ENCODE measurements around the gene MEIS1. TPM values are rescaled to one million over a fixed set of nuclear protein-coding genes. Genes with fewer than 3 reads are reported as not detected.

MEIS1 gene
- total RNA-seq, 2 donors from 2014 or later: 1.8 to 2.3 TPM

GRCh38 chr2:66563473-66563872 lies 128.5 kb downstream of the MEIS1 start:
- H3K36me3 ChIP-seq (ENCODE audit: control insufficient read depth, insufficient read depth, low read length): no peaks in the 10 kb centered on the region
- no peak overlapping the region for H3K27ac Mint-ChIP-seq
- no peak overlapping the region for H3K9ac ChIP-seq (ENCODE audit: extremely low read depth, low read length, poor library complexity, severe bottlenecking)
- no peak overlapping the region for H3K4me3 Mint-ChIP-seq
- no peak overlapping the region for H3K4me3 ChIP-seq (ENCODE audit: low read length)
- peaks cover 1% of the 10 kb centered on the region for H3K27me3 Mint-ChIP-seq (ENCODE audit: insufficient read depth)
- no peaks in the 10 kb centered on the region for H3K27me3 ChIP-seq (ENCODE audit: control insufficient read depth, insufficient read depth, low read length, poor library complexity, severe bottlenecking)
- H3K36me3 Mint-ChIP-seq (ENCODE audit: low read depth): no peaks in the 10 kb centered on the region
- no peak for DNase-seq
- H3K27ac ChIP-seq (ENCODE audit: low read depth, low read length): no peak overlapping the region
- H3K9me3 Mint-ChIP-seq: no peaks in the 10 kb centered on the region
- H3K4me1 ChIP-seq (ENCODE audit: control insufficient read depth, insufficient read depth, low read length): peaks cover 3% of the 10 kb centered on the region
- H3K4me1 Mint-ChIP-seq: peaks cover 22% of the 10 kb centered on the region
- no peak for TF ChIP-seq CTCF (conservative IDR thresholded peaks at IDR 0.05)
- H3K9me3 ChIP-seq (ENCODE audit: control insufficient read depth, low read length): no peaks in the 10 kb centered on the region
- WGBS, 2 experiments (ENCODE audit: insufficient coverage in 1 of 2, insufficient read length in 1 of 2): 100% methylated on average over 1 of the region's 1 CpG; no CpG with 5 or more reads in 1 of the 2 experiments

DNA sequence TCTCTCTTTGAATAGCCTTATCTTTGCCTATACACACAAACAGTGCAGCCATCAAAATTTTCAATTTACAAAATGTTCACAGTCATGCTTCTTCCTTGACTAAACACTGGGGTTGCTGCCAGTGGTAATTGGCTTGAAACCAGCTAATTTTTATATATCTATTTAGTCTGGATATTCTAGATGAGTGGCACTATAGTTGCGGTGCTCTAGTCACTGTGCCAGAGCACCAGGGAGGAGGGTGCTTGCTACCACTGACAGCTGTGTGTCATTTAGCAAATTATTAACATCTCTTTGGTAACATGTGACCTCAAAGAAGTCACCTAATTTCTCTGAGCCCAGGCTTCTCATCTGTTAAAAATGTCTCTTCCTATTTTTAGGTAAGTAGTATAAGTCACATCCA lies 130.4 kb downstream of the MEIS1 start:
- Histone ChIP-seq H3K4me1 (ENCODE audit: control insufficient read depth, insufficient read depth, low read length) (peaks cover 3% of the 10 kb centered on the region), H3K27me3 (ENCODE audit: control insufficient read depth, insufficient read depth, low read length, poor library complexity, severe bottlenecking) (no peaks in the 10 kb centered on the region), H3K9ac (ENCODE audit: extremely low read depth, low read length, poor library complexity, severe bottlenecking) (no peak overlapping the region), H3K4me3 (ENCODE audit: low read length) (no peak overlapping the region), H3K9me3 (ENCODE audit: control insufficient read depth, low read length) (no peaks in the 10 kb centered on the region), H3K27ac (ENCODE audit: low read depth, low read length) (no peak overlapping the region), H3K36me3 (ENCODE audit: control insufficient read depth, insufficient read depth, low read length) (no peaks in the 10 kb centered on the region)
- no peak for DNase-seq
- H3K4me3 Mint-ChIP-seq: no peak overlapping the region
- H3K4me1 Mint-ChIP-seq: peaks cover 37% of the 10 kb centered on the region
- H3K9me3 Mint-ChIP-seq: no peaks in the 10 kb centered on the region
- peaks cover 1% of the 10 kb centered on the region for H3K27me3 Mint-ChIP-seq (ENCODE audit: insufficient read depth)
- H3K36me3 Mint-ChIP-seq (ENCODE audit: low read depth): no peaks in the 10 kb centered on the region
- no peak overlapping the region for H3K27ac Mint-ChIP-seq
- TF ChIP-seq CTCF (conservative IDR thresholded peaks at IDR 0.05): no peak
- 90% methylated on average over 1 of the region's 1 CpG; no CpG with 5 or more reads in 1 of the 2 experiments for WGBS, 2 experiments (ENCODE audit: insufficient coverage in 1 of 2, insufficient read length in 1 of 2)

- no peak for DNase-seq
- no peak overlapping the region for H3K27ac Mint-ChIP-seq
Measured at GRCh38 chr2:66566726-66567399, 131.9 kb downstream of the MEIS1 start.

More at GRCh38 chr2:66566726-66567399, 131.9 kb downstream of the MEIS1 start:
- Mint-ChIP-seq H3K36me3 (ENCODE audit: low read depth) (no peaks in the 10 kb centered on the region), H3K27me3 (ENCODE audit: insufficient read depth) (peaks cover 15% of the 10 kb centered on the region), H3K9me3 (no peaks in the 10 kb centered on the region), H3K4me3 (no peak overlapping the region), H3K4me1 (peaks cover 34% of the 10 kb centered on the region)
- no peak overlapping the region for H3K27ac ChIP-seq (ENCODE audit: low read depth, low read length)
- WGBS, 2 experiments (ENCODE audit: insufficient coverage in 1 of 2, insufficient read length in 1 of 2): 81 to 100% methylated on average over 1 to 2 of the region's 2 CpGs
- H3K9ac ChIP-seq (ENCODE audit: extremely low read depth, low read length, poor library complexity, severe bottlenecking): no peak overlapping the region
- H3K4me3 ChIP-seq (ENCODE audit: low read length): no peak overlapping the region
- H3K36me3 ChIP-seq (ENCODE audit: control insufficient read depth, insufficient read depth, low read length): no peaks in the 10 kb centered on the region
- TF ChIP-seq CTCF (conservative IDR thresholded peaks at IDR 0.05): no peak
- H3K4me1 ChIP-seq (ENCODE audit: control insufficient read depth, insufficient read depth, low read length): peaks cover 3% of the 10 kb centered on the region
- peaks cover 7% of the 10 kb centered on the region for H3K27me3 ChIP-seq (ENCODE audit: control insufficient read depth, insufficient read depth, low read length, poor library complexity, severe bottlenecking)
- H3K9me3 ChIP-seq (ENCODE audit: control insufficient read depth, low read length): no peaks in the 10 kb centered on the region

Measured in endodermal cell (in vitro differentiated cells).